ENCODE results near the gene EIF5.

The EIF5 gene

GRCh38 chr14:103308717-103309616 is 25.1 kb upstream of the EIF5 start:
- ChIA-PET POLR2A (no interaction called here), CTCF (interaction anchor here (0.5 to 1.4 kb wide), 3 partner anchors 16 to 24 kb away, joined by 3 read pairs; no protein-coding TSS in a partner anchor)
- TF ChIP-seq CTCF (IDR thresholded peaks at IDR 0.05; ENCODE audit: insufficient read depth, low read length, missing control alignments): no peak
- DNase-seq (ENCODE audit: low read depth, low spot score): no peak
- H3K4me3 ChIP-seq (ENCODE audit: low read depth, low read length): no peak overlapping the region

- no peak for DNase-seq (ENCODE audit: low read depth, low spot score)
- POLR2A ChIA-PET: no interaction called here
- no peak overlapping the region for H3K4me3 ChIP-seq (ENCODE audit: low read depth, low read length)
- CTCF ChIA-PET: interaction anchor here (0.8 kb wide), 2 partner anchors 21 to 205 kb away, joined by 3 read pairs; no protein-coding TSS in a partner anchor
- no peak for TF ChIP-seq CTCF (IDR thresholded peaks at IDR 0.05; ENCODE audit: insufficient read depth, low read length, missing control alignments)
These were observed 23.4 kb upstream of the EIF5 start for GRCh38 chr14:103310576-103311095.

GRCh38 chr14:103311171-103311997 is 22.7 kb upstream of the EIF5 start:
- POLR2A ChIA-PET: no interaction called here
- no peak for TF ChIP-seq CTCF (IDR thresholded peaks at IDR 0.05; ENCODE audit: insufficient read depth, low read length, missing control alignments)
- CTCF ChIA-PET: interaction anchor here (0.8 to 1.1 kb wide), 3 partner anchors 20 to 207 kb away, joined by 3 read pairs; no protein-coding TSS in a partner anchor
- no peak for DNase-seq (ENCODE audit: low read depth, low spot score)
- H3K4me3 ChIP-seq (ENCODE audit: low read depth, low read length): no peak overlapping the region

- no peak overlapping the region for H3K4me3 ChIP-seq (ENCODE audit: low read depth, low read length)
- ChIA-PET CTCF (interaction anchor here (1.1 kb wide), 1 partner anchor 208 kb away, joined by 3 read pairs; no protein-coding TSS in a partner anchor), POLR2A (no interaction called here)
- DNase-seq (ENCODE audit: low read depth, low spot score): no peak
- no peak for TF ChIP-seq CTCF (IDR thresholded peaks at IDR 0.05; ENCODE audit: insufficient read depth, low read length, missing control alignments)
These were observed 21.9 kb upstream of the EIF5 start for GRCh38 chr14:103312006-103312635.

GRCh38 chr14:103313704-103314103 is 20.3 kb upstream of the EIF5 start:
- no peak for TF ChIP-seq CTCF (IDR thresholded peaks at IDR 0.05; ENCODE audit: insufficient read depth, low read length, missing control alignments)
- ChIA-PET CTCF (no interaction called here), POLR2A (no interaction called here)
- H3K4me3 ChIP-seq (ENCODE audit: low read depth, low read length): no peak overlapping the region
- DNase-seq (ENCODE audit: low read depth, low spot score): no peak
